Measurements from ENCODE around the gene VPS8. TPM values are rescaled to one million over a fixed set of nuclear protein-coding genes. Genes with fewer than 3 reads are reported as not detected.

VPS8 gene
- total RNA-seq, 2 donors from 2014 or later, result 22.7 to 23.0 TPM

DNA sequence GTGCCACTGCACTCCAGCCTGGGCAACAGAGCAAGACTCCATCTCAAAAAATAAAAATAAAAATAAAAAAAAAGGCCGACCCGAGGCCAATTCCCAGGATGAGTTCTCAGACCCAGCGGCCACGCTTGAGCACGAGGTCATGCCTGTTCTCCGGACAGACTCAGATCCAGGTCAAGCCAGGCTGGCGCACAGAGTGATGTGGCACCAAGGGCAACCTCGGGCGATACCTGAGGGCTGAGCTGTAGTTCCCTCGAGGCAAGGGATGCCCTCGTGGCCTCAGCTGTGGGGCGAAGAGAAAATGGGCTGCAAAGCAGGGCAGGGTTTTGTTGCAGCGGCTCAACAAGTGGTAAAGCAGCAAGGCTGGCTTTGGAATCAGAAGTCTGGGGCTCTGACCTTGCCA is 263.6 kb downstream of the VPS8 start:
- no peak overlapping the region for H3K27ac ChIP-seq
- H3K4me3 ChIP-seq, result no peak overlapping the region
- no peaks in the 10 kb centered on the region for H3K27me3 ChIP-seq
- no peak for DNase-seq (ENCODE audit: low spot score)
- H3K36me3 ChIP-seq, result no peaks in the 10 kb centered on the region
- no peaks in the 10 kb centered on the region for H3K4me1 ChIP-seq
- TF ChIP-seq, protein P1, sequence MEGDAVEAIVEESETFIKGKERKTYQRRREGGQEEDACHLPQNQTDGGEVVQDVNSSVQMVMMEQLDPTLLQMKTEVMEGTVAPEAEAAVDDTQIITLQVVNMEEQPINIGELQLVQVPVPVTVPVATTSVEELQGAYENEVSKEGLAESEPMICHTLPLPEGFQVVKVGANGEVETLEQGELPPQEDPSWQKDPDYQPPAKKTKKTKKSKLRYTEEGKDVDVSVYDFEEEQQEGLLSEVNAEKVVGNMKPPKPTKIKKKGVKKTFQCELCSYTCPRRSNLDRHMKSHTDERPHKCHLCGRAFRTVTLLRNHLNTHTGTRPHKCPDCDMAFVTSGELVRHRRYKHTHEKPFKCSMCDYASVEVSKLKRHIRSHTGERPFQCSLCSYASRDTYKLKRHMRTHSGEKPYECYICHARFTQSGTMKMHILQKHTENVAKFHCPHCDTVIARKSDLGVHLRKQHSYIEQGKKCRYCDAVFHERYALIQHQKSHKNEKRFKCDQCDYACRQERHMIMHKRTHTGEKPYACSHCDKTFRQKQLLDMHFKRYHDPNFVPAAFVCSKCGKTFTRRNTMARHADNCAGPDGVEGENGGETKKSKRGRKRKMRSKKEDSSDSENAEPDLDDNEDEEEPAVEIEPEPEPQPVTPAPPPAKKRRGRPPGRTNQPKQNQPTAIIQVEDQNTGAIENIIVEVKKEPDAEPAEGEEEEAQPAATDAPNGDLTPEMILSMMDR (IDR thresholded peaks at IDR 0.05), result no peak
- no peaks in the 10 kb centered on the region for H3K9me3 ChIP-seq

DNA sequence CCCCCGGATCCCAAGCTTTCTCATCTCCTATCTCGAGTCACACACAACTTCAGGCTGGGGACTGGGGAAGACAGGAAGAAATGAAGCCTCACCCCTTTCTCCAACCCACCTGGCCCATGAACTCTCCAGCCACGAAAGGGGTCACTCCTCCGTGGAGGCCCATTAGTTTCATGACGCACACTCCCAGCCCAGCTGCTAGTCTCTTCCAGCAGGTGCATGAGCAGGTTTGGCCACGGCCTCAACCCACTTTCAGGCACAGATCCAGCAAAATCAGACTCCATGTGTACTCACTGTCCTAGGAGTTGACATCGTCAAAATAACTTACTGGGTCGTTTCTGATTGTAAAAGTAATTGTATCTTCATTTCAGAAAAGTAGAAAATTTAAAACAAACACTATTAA is 264.3 kb downstream of the VPS8 start:
- TF ChIP-seq, protein P1 (IDR thresholded peaks at IDR 0.05), result no peak
- Histone ChIP-seq H3K27me3 (no peaks in the 10 kb centered on the region), H3K9me3 (no peaks in the 10 kb centered on the region), H3K4me1 (no peaks in the 10 kb centered on the region), H3K36me3 (no peaks in the 10 kb centered on the region), H3K4me3 (no peak overlapping the region), H3K27ac (no peak overlapping the region)
- no peak for DNase-seq (ENCODE audit: low spot score)

DNA sequence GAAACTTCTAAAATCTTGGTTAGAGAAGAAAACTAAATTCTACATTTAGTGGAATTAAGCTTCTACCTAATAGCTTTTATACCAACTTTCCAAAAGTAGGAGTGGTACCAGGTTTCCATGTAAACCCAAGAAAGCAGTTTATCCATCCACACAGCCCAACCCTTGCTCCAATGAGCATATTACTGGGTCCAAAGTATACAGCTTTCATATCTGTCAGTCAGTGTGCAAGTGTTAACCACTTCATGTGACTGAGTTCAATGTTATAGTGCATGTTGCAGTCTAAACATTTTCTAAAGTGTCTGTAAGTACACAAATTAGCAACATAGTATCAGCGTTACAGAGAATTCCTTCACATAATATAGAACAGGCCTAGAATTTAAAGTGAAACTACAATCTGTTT is 267.7 kb downstream of the VPS8 start:
- Histone ChIP-seq H3K9me3 (no peaks in the 10 kb centered on the region), H3K27ac (no peak overlapping the region), H3K4me1 (no peaks in the 10 kb centered on the region), H3K4me3 (no peak overlapping the region), H3K27me3 (no peaks in the 10 kb centered on the region), H3K36me3 (no peaks in the 10 kb centered on the region)
- TF ChIP-seq, protein P1 (IDR thresholded peaks at IDR 0.05), result no peak
- DNase-seq (ENCODE audit: low spot score), result no peak

DNA sequence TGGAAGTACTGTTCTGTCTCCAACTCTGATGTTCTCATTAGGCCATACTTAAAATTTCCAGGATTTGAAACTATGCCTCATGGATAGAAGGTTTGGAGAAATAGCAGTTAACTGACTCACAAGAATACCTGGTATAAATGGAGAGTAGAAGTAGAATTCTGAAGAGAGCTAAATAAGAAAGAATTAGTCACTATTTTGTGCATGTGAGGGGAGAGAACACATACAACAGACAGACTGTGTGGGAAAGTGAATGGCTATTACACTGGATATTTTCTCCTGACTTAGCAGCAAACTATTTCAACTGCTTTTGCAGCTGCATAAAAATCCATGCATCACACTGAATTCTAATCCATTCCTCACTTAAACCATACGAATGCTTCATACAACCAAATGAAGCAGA is 269.6 kb downstream of the VPS8 start:
- TF ChIP-seq, protein P1 (IDR thresholded peaks at IDR 0.05), result no peak
- Histone ChIP-seq H3K9me3 (no peaks in the 10 kb centered on the region), H3K36me3 (no peaks in the 10 kb centered on the region), H3K4me3 (no peak overlapping the region), H3K27ac (no peak overlapping the region), H3K4me1 (no peaks in the 10 kb centered on the region), H3K27me3 (no peaks in the 10 kb centered on the region)
- no peak for DNase-seq (ENCODE audit: low spot score)

DNA sequence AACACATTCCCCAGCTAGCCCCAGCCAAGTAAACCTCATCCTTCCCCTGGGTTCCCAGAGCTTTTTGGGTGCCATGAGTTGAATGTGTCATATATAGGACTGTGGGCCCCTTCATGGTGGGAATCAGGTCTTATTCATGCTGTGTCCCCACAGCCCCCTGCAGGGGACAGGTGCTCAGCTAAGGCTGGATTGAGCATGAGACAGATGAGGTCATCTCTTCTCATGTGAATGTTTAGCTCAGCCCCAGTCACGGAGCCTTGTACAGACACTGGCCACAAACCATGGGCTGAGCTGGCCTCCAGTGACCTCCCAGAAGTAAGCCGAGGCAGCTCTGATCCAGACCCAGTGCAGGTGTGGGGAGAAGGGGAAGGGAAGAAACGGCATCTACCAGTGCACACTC is 270.2 kb downstream of the VPS8 start:
- Histone ChIP-seq H3K4me3 (no peak overlapping the region), H3K9me3 (no peaks in the 10 kb centered on the region), H3K27me3 (no peaks in the 10 kb centered on the region), H3K4me1 (no peaks in the 10 kb centered on the region), H3K27ac (no peak overlapping the region), H3K36me3 (no peaks in the 10 kb centered on the region)
- no peak for DNase-seq (ENCODE audit: low spot score)
- TF ChIP-seq, protein P1 (IDR thresholded peaks at IDR 0.05), result no peak

DNA sequence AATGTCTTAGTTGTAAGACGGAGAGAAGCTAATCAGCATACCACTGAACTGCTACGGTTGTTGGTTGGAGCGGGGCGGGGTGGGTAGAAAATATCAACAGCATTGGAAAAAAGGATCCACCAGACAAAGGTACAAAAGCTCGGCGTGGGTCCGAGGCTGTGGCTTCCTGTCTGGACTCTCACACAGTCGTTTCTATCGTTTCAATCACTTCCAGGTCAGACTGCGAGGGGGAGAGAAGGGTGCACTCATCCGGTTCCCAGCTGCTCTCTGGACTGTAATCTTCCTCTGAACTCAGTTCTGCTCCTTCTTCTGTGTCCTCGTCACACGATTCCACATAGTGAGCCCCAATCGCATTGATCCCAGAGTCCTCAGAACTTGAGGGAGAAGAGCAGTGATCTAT is 270.9 kb downstream of the VPS8 start:
- no peaks in the 10 kb centered on the region for H3K9me3 ChIP-seq
- H3K4me3 ChIP-seq, result no peak overlapping the region
- TF ChIP-seq, protein P1 (IDR thresholded peaks at IDR 0.05), result no peak
- no peak overlapping the region for H3K27ac ChIP-seq
- H3K27me3 ChIP-seq, result no peaks in the 10 kb centered on the region
- no peak for DNase-seq (ENCODE audit: low spot score)
- no peaks in the 10 kb centered on the region for H3K4me1 ChIP-seq
- H3K36me3 ChIP-seq, result no peaks in the 10 kb centered on the region

Measured in right atrium auricular region (tissue), 2 donors.